HEK293T (cell line): Measurements from ENCODE around the gene GRK7.

ENCODE experiments used
- CTCF ChIA-PET: fragments of 350-600 bp; formaldehyde crosslinking; extraction: SDS; loops from one replicate; lab custom pipeline; 2021; ENCODE audit warnings: antibody characterized with exemption, inconsistent platforms; lab: Yijun Ruan, JAX
- POLR2A ChIA-PET: fragments of 350-600 bp; formaldehyde crosslinking; extraction: SDS; loops from one replicate; lab custom pipeline; 2020; ENCODE audit warnings: antibody characterized with exemption, inconsistent platforms; lab: Yijun Ruan, JAX
- DNase-seq: peaks from one replicate; pipeline ENCODE4 v3.0.0; 2012; ENCODE audit warnings: mixed read lengths; ENCODE audit errors: extremely low spot score
- ARNT ChIP-seq: fragments of 450-650 bp; IDR thresholded peaks from 2 replicates; pipeline ENCODE4 v1.6.1; 2017; ENCODE audit warnings: mild to moderate bottlenecking
- BHLHE40 ChIP-seq: fragments of 450-650 bp; IDR thresholded peaks from 2 replicates; pipeline ENCODE4 v1.6.1; 2016; ENCODE audit warnings: mild to moderate bottlenecking, moderate library complexity, borderline replicate concordance
- CTBP1 ChIP-seq: fragments of 450-650 bp; IDR thresholded peaks from 2 replicates; pipeline ENCODE4 v1.6.1; 2016; ENCODE audit warnings: borderline replicate concordance
- ELF4 ChIP-seq: fragments of 450-650 bp; IDR thresholded peaks from 2 replicates; pipeline ENCODE4 v1.6.1; 2017; ENCODE audit warnings: antibody characterized with exemption
- FOXA1 ChIP-seq: fragments of 450-650 bp; IDR thresholded peaks from 2 replicates; pipeline ENCODE4 v1.6.1; 2016; ENCODE audit warnings: mild to moderate bottlenecking
- FOXK2 ChIP-seq: fragments of 450-650 bp; IDR thresholded peaks from 2 replicates; pipeline ENCODE4 v1.6.1; 2016; ENCODE audit warnings: mild to moderate bottlenecking
- FOXM1 ChIP-seq: fragments of 450-650 bp; IDR thresholded peaks from 2 replicates; pipeline ENCODE4 v1.6.1; 2017; ENCODE audit warnings: mild to moderate bottlenecking, borderline replicate concordance
- HDGF ChIP-seq: fragments of 450-650 bp; IDR thresholded peaks from 2 replicates; pipeline ENCODE4 v1.6.1; 2017; ENCODE audit warnings: antibody characterized with exemption, borderline replicate concordance
- L3MBTL2 ChIP-seq: fragments of 450-650 bp; conservative IDR thresholded peaks from 2 replicates; pipeline ENCODE4 v1.6.1; 2016; ENCODE audit warnings: mild to moderate bottlenecking
- LEF1 ChIP-seq: fragments of 450-650 bp; IDR thresholded peaks from 2 replicates; pipeline ENCODE4 v1.6.1; 2017; ENCODE audit warnings: mild to moderate bottlenecking, borderline replicate concordance
- NFRKB ChIP-seq: fragments of 450-650 bp; IDR thresholded peaks from 2 replicates; pipeline ENCODE4 v1.6.1; 2016; ENCODE audit warnings: mild to moderate bottlenecking, moderate library complexity
- PKNOX1 ChIP-seq: fragments of 450-650 bp; IDR thresholded peaks from 2 replicates; pipeline ENCODE4 v1.6.1; 2016
- SP1 ChIP-seq: fragments of 450-650 bp; IDR thresholded peaks from 2 replicates; pipeline ENCODE4 v1.6.1; 2017
- SUZ12 ChIP-seq: fragments of 450-650 bp; IDR thresholded peaks from 2 replicates; pipeline ENCODE4 v1.6.1; 2016; ENCODE audit warnings: mild to moderate bottlenecking
- TARDBP ChIP-seq: fragments of 450-650 bp; IDR thresholded peaks from 2 replicates; pipeline ENCODE4 v1.6.1; 2016
- ZNF384 ChIP-seq: fragments of 450-650 bp; IDR thresholded peaks from 2 replicates; pipeline ENCODE4 v1.6.1; 2016

GRK7 gene

GRCh38 chr3:141796081-141796888 is 33.1 kb downstream of the GRK7 start:
- no peak for DNase-seq
- TF ChIP-seq CTBP1 (no peak), FOXA1 (no peak), ARNT (no peak), ELF4 (no peak), L3MBTL2 (no peak), TARDBP (no peak), SP1 (no peak), PKNOX1 (no peak), BHLHE40 (no peak), HDGF (no peak), FOXM1 (no peak), LEF1 (no peak), ZNF384 (no peak), SUZ12 (no peak), NFRKB (no peak), FOXK2 (no peak)
- POLR2A ChIA-PET: no interaction called here
- CTCF ChIA-PET: no interaction called here

GRCh38 chr3:141796889-141797781 is 33.9 kb downstream of the GRK7 start:
- no peak for DNase-seq
- ChIA-PET CTCF (no interaction called here), POLR2A (no interaction called here)
- TF ChIP-seq FOXM1 (no peak), ELF4 (no peak), HDGF (no peak), ARNT (no peak), L3MBTL2 (no peak), BHLHE40 (no peak), FOXA1 (no peak), PKNOX1 (no peak), TARDBP (no peak), CTBP1 (no peak), LEF1 (no peak), SUZ12 (no peak), ZNF384 (no peak), SP1 (no peak), NFRKB (no peak), FOXK2 (no peak)

GRCh38 chr3:141797819-141798447 is 34.7 kb downstream of the GRK7 start:
- TF ChIP-seq ELF4 (no peak), LEF1 (no peak), SUZ12 (no peak), HDGF (no peak), FOXA1 (no peak), CTBP1 (no peak), NFRKB (no peak), L3MBTL2 (no peak), ZNF384 (no peak), FOXM1 (no peak), BHLHE40 (no peak), ARNT (no peak), FOXK2 (no peak), PKNOX1 (no peak), SP1 (no peak), TARDBP (no peak)
- ChIA-PET POLR2A (no interaction called here), CTCF (no interaction called here)
- no peak for DNase-seq

GRCh38 chr3:141798448-141798845 is 35.2 kb downstream of the GRK7 start:
- POLR2A ChIA-PET: no interaction called here
- TF ChIP-seq FOXM1: no peak
- no peak for TF ChIP-seq BHLHE40
- TF ChIP-seq ZNF384: no peak
- no peak for TF ChIP-seq LEF1
- no peak for TF ChIP-seq PKNOX1
- no peak for TF ChIP-seq ARNT
- no peak for TF ChIP-seq HDGF
- no peak for TF ChIP-seq L3MBTL2
- TF ChIP-seq SUZ12: no peak
- no peak for TF ChIP-seq TARDBP
- no peak for TF ChIP-seq ELF4
- no peak for TF ChIP-seq CTBP1
- TF ChIP-seq FOXA1: no peak
- TF ChIP-seq NFRKB: no peak
- no peak for TF ChIP-seq SP1
- TF ChIP-seq FOXK2: no peak
- CTCF ChIA-PET: no interaction called here
- DNase-seq: no peak
